Neural progenitor cell (in vitro differentiated cells): ENCODE results near the gene GRAMD1B.

ENCODE experiments used
- EZH2 ChIP-seq: fragments of 200-600 bp; sonication (generic); IDR thresholded peaks from 2 replicates; pipeline ENCODE4 v1.6.1; 2017; ENCODE audit warnings: antibody characterized with exemption, mild to moderate bottlenecking, moderate library complexity
- EZH2phosphoT487 ChIP-seq: fragments of 200-600 bp; sonication (generic); IDR thresholded peaks from 2 replicates; pipeline ENCODE4 v1.6.1; 2017; ENCODE audit warnings: antibody characterized with exemption
- TF ChIP-seq, protein P1 (sequence below): fragments of 200-600 bp; sonication (generic); IDR thresholded peaks from 2 replicates; pipeline ENCODE4 v1.5.1; 2017; ENCODE audit warnings: antibody characterized with exemption, mild to moderate bottlenecking

DNA sequence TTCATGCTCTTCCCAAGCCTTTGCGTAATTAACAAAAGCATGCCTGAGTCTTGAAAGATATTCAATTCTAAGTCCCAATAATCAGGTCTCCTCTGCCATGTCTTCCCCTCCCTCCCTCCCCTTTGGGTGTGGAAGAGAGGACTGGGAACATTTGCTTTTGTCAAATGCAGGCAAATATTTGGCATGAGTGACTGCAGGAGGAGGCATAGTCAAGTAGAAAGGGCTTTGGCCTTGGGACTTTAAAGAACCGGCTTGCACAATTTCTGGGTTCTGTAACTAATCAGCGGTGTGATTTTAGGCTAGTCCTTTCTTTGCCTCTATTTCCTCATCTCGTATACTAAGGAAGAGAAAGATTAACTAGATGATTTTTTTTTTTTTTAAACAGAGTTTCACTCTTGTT is 164.9 kb downstream of the GRAMD1B start:
- TF ChIP-seq, protein P1, sequence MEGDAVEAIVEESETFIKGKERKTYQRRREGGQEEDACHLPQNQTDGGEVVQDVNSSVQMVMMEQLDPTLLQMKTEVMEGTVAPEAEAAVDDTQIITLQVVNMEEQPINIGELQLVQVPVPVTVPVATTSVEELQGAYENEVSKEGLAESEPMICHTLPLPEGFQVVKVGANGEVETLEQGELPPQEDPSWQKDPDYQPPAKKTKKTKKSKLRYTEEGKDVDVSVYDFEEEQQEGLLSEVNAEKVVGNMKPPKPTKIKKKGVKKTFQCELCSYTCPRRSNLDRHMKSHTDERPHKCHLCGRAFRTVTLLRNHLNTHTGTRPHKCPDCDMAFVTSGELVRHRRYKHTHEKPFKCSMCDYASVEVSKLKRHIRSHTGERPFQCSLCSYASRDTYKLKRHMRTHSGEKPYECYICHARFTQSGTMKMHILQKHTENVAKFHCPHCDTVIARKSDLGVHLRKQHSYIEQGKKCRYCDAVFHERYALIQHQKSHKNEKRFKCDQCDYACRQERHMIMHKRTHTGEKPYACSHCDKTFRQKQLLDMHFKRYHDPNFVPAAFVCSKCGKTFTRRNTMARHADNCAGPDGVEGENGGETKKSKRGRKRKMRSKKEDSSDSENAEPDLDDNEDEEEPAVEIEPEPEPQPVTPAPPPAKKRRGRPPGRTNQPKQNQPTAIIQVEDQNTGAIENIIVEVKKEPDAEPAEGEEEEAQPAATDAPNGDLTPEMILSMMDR = no peak
- no peak for TF ChIP-seq EZH2
- no peak for TF ChIP-seq EZH2phosphoT487
